ENCODE measurements around the gene SLC4A1.

Gene SLC4A1

DNA sequence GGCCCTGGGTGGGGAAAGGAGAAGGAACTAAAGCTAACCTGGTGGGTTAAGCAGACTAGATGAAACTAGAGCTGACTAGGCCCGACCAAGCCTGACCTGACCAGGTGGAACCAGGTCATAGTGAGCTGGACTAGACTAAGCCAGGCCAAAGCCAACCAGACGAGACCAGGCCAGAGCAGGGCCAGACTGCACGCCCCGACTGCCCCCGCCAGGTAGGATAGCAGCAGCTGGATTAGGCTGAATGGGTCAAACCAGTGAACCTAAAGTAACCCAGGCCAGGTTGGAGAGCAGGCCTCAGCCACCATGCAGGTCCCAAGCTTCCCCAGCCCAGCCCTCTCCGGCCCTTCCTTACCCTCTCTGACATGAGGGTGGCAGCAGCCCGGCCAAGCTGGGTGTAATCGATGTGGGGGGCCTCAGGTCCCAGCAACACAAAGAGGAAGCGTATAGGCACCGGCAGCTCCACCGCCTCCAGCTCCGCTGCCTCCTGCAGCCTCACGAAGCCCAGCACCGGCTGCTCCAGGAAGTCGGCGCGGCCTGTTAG is 9.1 kb downstream of the SLC4A1 start:
- no peak for DNase-seq (ENCODE audit: low read depth)
- TF ChIP-seq, protein P1, sequence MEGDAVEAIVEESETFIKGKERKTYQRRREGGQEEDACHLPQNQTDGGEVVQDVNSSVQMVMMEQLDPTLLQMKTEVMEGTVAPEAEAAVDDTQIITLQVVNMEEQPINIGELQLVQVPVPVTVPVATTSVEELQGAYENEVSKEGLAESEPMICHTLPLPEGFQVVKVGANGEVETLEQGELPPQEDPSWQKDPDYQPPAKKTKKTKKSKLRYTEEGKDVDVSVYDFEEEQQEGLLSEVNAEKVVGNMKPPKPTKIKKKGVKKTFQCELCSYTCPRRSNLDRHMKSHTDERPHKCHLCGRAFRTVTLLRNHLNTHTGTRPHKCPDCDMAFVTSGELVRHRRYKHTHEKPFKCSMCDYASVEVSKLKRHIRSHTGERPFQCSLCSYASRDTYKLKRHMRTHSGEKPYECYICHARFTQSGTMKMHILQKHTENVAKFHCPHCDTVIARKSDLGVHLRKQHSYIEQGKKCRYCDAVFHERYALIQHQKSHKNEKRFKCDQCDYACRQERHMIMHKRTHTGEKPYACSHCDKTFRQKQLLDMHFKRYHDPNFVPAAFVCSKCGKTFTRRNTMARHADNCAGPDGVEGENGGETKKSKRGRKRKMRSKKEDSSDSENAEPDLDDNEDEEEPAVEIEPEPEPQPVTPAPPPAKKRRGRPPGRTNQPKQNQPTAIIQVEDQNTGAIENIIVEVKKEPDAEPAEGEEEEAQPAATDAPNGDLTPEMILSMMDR (IDR thresholded peaks at IDR 0.05; ENCODE audit: insufficient read depth, low read depth, low read length, missing control alignments), result no peak
- no peak overlapping the region for H3K4me3 ChIP-seq (ENCODE audit: low read depth, low read length)

DNA sequence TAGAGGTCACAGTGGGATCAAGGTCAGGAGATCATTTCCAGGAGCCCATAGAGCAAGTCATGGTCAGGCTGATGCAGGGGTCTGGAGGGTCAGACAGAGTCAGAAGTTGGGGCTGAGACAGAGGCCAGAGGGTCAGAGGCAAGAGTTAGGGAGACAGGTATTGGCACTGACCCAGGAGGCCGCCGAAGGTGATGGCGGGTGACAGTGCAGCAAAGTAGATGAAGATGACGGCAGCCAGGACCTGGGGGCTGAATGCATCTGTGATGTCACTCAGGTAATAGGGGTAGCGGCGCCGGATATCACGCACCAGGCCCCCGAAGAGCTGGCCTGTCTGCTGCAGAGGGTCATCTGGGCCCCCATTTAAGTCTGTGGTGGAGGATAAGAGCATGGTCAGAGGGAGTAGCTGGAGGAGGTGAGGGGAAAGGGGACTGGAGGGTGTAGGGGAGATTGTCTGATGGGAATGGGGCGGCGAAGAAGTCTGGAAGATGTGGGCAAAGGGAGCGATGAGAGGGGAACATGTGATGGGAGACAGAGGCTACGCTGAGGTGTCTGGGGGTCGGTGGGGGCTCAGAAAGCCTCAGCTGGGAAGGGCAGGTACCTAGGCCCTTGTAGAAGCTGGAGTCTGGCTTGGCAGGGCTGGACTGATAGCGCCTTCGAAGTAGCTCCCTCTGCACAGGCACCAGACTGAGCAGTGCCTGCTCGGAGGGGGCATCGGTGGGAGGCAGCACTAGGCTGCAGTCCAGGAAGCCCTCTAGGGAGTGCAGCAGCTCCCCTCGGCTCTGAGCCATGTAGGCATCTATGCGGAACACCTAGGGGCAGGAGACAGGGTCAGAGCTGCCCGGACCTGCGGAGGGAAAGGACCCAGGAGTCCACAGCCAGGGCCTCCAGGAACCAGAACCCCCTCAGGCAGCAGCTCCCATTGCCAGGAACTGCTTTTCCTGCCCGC is 9.8 kb downstream of the SLC4A1 start:
- DNase-seq (ENCODE audit: low read depth), result no peak
- no peak overlapping the region for H3K4me3 ChIP-seq (ENCODE audit: low read depth, low read length)
- TF ChIP-seq, protein P1 (IDR thresholded peaks at IDR 0.05; ENCODE audit: insufficient read depth, low read depth, low read length, missing control alignments), result no peak

DNA sequence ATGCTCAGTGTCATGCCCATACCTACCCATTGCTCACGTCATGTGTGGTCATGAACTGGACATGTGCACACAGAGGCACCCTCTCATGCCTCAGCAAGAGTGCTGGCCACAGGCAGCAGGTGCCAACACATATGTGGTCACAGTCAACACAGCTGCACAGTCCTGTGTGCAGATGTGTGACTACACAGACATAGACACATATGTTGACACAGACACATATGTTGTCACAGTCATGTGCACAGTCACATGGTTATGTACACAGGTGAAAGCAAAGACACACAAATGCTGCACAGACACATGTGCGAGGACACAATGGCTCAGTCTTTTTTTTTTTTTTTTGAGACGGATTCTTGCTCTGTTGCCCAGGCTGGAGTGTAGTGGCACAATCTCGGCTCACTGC is 11.3 kb downstream of the SLC4A1 start:
- TF ChIP-seq, protein P1 (IDR thresholded peaks at IDR 0.05; ENCODE audit: insufficient read depth, low read depth, low read length, missing control alignments), result no peak
- no peak overlapping the region for H3K4me3 ChIP-seq (ENCODE audit: low read depth, low read length)
- DNase-seq (ENCODE audit: low read depth), result no peak

DNA sequence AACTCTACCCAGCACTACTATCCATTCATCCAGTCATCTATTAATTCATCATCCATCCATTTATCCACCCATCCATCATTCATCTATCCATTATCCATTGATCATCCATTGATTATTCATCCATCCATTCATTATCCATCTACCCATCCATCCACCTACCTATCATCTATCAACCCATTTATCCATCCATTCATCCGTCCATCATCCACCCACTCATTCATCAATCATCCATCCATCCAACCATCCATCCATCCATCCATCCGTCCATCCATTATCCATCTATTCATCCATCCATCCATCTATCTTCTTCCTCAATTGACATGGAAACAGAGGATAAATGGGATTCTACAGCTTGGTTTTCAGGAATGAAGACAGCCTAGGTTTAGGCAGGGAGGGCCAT is 12.0 kb downstream of the SLC4A1 start:
- TF ChIP-seq, protein P1 (IDR thresholded peaks at IDR 0.05; ENCODE audit: insufficient read depth, low read depth, low read length, missing control alignments), result no peak
- H3K4me3 ChIP-seq (ENCODE audit: low read depth, low read length), result no peak overlapping the region
- no peak for DNase-seq (ENCODE audit: low read depth)

DNA sequence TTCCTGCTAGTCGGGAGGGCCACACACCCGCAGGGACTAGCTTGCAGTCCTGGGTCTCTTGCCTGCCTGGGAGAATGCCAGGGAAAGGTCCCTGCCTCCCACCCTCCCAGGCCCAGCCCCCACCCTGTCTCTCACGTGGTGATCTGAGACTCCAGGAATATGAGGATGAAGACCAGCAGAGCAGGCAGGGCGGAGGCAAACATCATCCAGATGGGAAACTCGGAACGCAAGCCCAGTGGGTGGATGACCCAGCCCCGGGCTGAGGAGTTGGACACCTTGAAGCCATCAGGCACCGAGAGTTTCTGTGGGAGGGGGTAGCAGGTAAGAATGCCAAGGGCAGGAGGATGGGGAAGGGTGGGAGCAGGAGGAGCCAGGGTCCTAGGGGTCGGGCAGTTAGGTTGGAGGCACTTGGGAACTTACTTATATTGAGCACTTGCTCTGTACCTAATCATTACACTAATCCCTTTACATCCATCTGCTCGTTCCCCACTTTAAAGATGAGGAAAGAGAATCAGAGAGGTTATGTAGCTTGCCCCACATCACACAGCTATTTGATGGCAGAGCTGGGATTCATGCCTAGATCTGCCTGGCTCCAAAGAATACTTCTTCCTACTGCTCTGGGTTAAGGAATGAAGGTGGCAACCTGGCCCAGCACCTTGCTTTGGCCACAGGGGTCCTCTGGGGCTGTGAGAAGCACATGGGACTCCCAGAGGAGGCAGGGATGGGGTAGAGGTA is 13.4 kb downstream of the SLC4A1 start:
- no peak overlapping the region for H3K4me3 ChIP-seq (ENCODE audit: low read depth, low read length)
- TF ChIP-seq, protein P1 (IDR thresholded peaks at IDR 0.05; ENCODE audit: insufficient read depth, low read depth, low read length, missing control alignments), result no peak
- DNase-seq (ENCODE audit: low read depth), result no peak

DNA sequence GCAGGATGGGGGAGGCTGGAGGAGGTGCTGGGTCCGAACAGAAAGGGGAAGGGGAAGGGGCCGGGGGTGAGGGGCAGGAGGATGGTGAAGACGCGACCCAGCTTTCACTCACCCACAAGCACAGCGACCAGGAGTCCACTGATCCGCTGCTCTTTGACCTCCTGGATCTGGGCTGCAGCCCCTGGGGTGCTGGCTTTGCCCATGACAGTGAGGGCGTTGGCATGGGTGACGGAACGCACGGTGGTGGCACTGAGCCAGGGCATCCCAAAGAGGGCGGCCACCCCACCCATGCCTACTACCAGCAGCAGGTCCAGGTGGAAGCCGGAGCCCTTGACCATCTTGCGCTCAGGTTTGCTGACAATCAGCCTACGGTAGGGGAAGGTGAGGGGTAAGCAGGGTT is 14.9 kb downstream of the SLC4A1 start:
- H3K4me3 ChIP-seq (ENCODE audit: low read depth, low read length), result no peak overlapping the region
- no peak for DNase-seq (ENCODE audit: low read depth)
- TF ChIP-seq, protein P1 (IDR thresholded peaks at IDR 0.05; ENCODE audit: insufficient read depth, low read depth, low read length, missing control alignments), result no peak

Data from GM12865 (cell line).